HepG2 (cell line): Measurements from ENCODE around the gene NYNRIN. TPM values are rescaled to one million over a fixed set of nuclear protein-coding genes. Genes with fewer than 3 reads are reported as not detected.

Experiments used
- BHLHE40 ChIP-seq: IDR thresholded peaks from 2 replicates; pipeline ENCODE4 v1.6.1; 2011; ENCODE audit warnings: low read length, improper control_type of control experiment
- CBX2 ChIP-seq, 2 experiments: fragments of 200-600 bp in 1 of 2; sonication (generic); formaldehyde crosslinking in 1 of 2; IDR thresholded peaks; 2 replicates each; pipeline versions ENCODE4 v1.7.0 to v1.8.1; 2018 to 2022; ENCODE audit warnings: low read depth in 2 of 2, low read length in 1 of 2, mild to moderate bottlenecking in 1 of 2, missing genetic modification reagents in 1 of 2
- HNRNPK ChIP-seq: fragments of 200-400 bp; formaldehyde crosslinking; IDR thresholded peaks from 2 replicates; pipeline ENCODE4 v1.6.1; 2018; ENCODE audit warnings: low read length, low read depth, moderate library complexity, mild to moderate bottlenecking; ENCODE audit not compliant: poor library complexity, severe bottlenecking
- KDM3A ChIP-seq: IDR thresholded peaks from 2 replicates; pipeline ENCODE4 v1.6.1; 2018; ENCODE audit warnings: low read depth, missing compliant biosample characterization
- MAF1 ChIP-seq: sonication (generic); formaldehyde crosslinking; IDR thresholded peaks from 2 replicates; pipeline ENCODE4 v1.5.0; 2020; ENCODE audit warnings: missing genetic modification reagents, borderline replicate concordance
- MXD1 ChIP-seq: sonication (generic); formaldehyde crosslinking; IDR thresholded peaks from 2 replicates; pipeline ENCODE4 v1.4.0; 2020; ENCODE audit warnings: mild to moderate bottlenecking, missing genetic modification reagents
- NCOA5 ChIP-seq: sonication (generic); formaldehyde crosslinking; IDR thresholded peaks from 2 replicates; pipeline ENCODE4 v1.4.0; 2020; ENCODE audit warnings: missing genetic modification reagents
- NKX3-1 ChIP-seq: sonication (generic); formaldehyde crosslinking; IDR thresholded peaks from 2 replicates; pipeline ENCODE4 v1.5.0; 2020; ENCODE audit warnings: missing genetic modification reagents
- NR2F2 ChIP-seq: IDR thresholded peaks from 2 replicates; pipeline ENCODE4 v1.6.1; 2012; ENCODE audit warnings: low read depth, inconsistent platforms, borderline replicate concordance
- RAD21 ChIP-seq: fragments of 450-650 bp; formaldehyde crosslinking; IDR thresholded peaks from 2 replicates; pipeline ENCODE4 v1.5.0; 2020; ENCODE audit warnings: mild to moderate bottlenecking
- REL ChIP-seq: sonication (generic); formaldehyde crosslinking; conservative IDR thresholded peaks from 2 replicates; pipeline ENCODE4 v1.8.0; 2022; ENCODE audit warnings: mild to moderate bottlenecking, missing genetic modification reagents, moderate library complexity
- SRSF4 ChIP-seq: fragments of 200-400 bp; formaldehyde crosslinking; IDR thresholded peaks from one replicate; pipeline ENCODE4 v1.6.1; 2018; ENCODE audit warnings: mild to moderate bottlenecking, low read depth, low read length, moderate library complexity; ENCODE audit not compliant: poor library complexity, severe bottlenecking
- THAP8 ChIP-seq: sonication (generic); formaldehyde crosslinking; IDR thresholded peaks from 2 replicates; pipeline ENCODE4 v1.5.1; 2020; ENCODE audit warnings: missing genetic modification reagents, mild to moderate bottlenecking, borderline replicate concordance
- ZNF260 ChIP-seq: sonication (generic); formaldehyde crosslinking; IDR thresholded peaks from 2 replicates; pipeline ENCODE4 v1.4.0; 2020; ENCODE audit warnings: missing genetic modification reagents, low read depth, mild to moderate bottlenecking, borderline replicate concordance
- ZNF44 ChIP-seq: sonication (generic); formaldehyde crosslinking; IDR thresholded peaks from 2 replicates; pipeline ENCODE4 v1.5.1; 2020; ENCODE audit warnings: mild to moderate bottlenecking, missing genetic modification reagents
- ZNF468 ChIP-seq: sonication (generic); formaldehyde crosslinking; IDR thresholded peaks from 2 replicates; pipeline ENCODE4 v1.8.0; 2022; ENCODE audit warnings: mild to moderate bottlenecking, moderate library complexity, missing genetic modification reagents
- ZNF552 ChIP-seq: sonication (generic); formaldehyde crosslinking; IDR thresholded peaks from 2 replicates; pipeline ENCODE4 v1.9.0; 2022; ENCODE audit warnings: missing genetic modification reagents, mild to moderate bottlenecking, borderline replicate concordance
- ZNF777 ChIP-seq: sonication (generic); formaldehyde crosslinking; IDR thresholded peaks from 2 replicates; pipeline ENCODE4 v1.4.0; 2020; ENCODE audit warnings: missing genetic modification reagents
- ZNF850 ChIP-seq: sonication (generic); formaldehyde crosslinking; conservative IDR thresholded peaks from 2 replicates; pipeline ENCODE4 v1.9.0; 2021; ENCODE audit warnings: mild to moderate bottlenecking, missing genetic modification reagents
- ZSCAN5A ChIP-seq: sonication (generic); formaldehyde crosslinking; IDR thresholded peaks from 2 replicates; pipeline ENCODE4 v1.8.0; 2022; ENCODE audit warnings: mild to moderate bottlenecking, missing genetic modification reagents, borderline replicate concordance
- polyA plus RNA-seq, 8 experiments: library from polyadenylated mRNA; depleted of rRNA in 3 of 8; stranded (reverse) in 7 of 8; unstranded in 1 of 8; fragments of >200 nt; fragmentation: Illumina TruSeq in 4 of 8; extraction: Trizol in 4 of 8; gene quantifications; 2 replicates each; pipeline versions ENCODE4 v1.2.1 to v1.2.3, GENCODE V29; 2011 to 2016; ENCODE audit warnings: low read depth in 4 of 8, missing spikeins in 1 of 8, mixed read lengths in 1 of 8; ENCODE audit not compliant: insufficient read depth in 1 of 8
- total RNA-seq, 5 experiments: library from RNA; depleted of rRNA; stranded (reverse); fragments of >200 nt; fragmentation: Illumina TruSeq; extraction: Trizol; gene quantifications; 2 replicates each; pipeline ENCODE4 v1.2.3, GENCODE V29; 2016; ENCODE audit warnings: low read depth in 1 of 5
- TF ChIP-seq, protein P1 (sequence below): sonication (generic); formaldehyde crosslinking; IDR thresholded peaks from 2 replicates; pipeline ENCODE4 v1.5.1; 2020; ENCODE audit warnings: mild to moderate bottlenecking, missing genetic modification reagents, moderate library complexity
- TF ChIP-seq, protein P2 (sequence below): sonication (generic); formaldehyde crosslinking; IDR thresholded peaks from 2 replicates; pipeline ENCODE4 v1.5.1; 2020; ENCODE audit warnings: missing genetic modification reagents, mild to moderate bottlenecking, borderline replicate concordance
- TF ChIP-seq, protein P3 (sequence below): sonication (generic); formaldehyde crosslinking; IDR thresholded peaks from 2 replicates; pipeline ENCODE4 v1.8.1; 2023; ENCODE audit warnings: mild to moderate bottlenecking, inconsistent platforms, moderate library complexity, missing genetic modification reagents, borderline replicate concordance

The NYNRIN gene
- total and polyA plus RNA-seq, 2 of the 13 experiments (the other 11 are each of a cell fraction or from before 2014, with no cell fraction given), result 0.63 to 1.1 TPM

DNA sequence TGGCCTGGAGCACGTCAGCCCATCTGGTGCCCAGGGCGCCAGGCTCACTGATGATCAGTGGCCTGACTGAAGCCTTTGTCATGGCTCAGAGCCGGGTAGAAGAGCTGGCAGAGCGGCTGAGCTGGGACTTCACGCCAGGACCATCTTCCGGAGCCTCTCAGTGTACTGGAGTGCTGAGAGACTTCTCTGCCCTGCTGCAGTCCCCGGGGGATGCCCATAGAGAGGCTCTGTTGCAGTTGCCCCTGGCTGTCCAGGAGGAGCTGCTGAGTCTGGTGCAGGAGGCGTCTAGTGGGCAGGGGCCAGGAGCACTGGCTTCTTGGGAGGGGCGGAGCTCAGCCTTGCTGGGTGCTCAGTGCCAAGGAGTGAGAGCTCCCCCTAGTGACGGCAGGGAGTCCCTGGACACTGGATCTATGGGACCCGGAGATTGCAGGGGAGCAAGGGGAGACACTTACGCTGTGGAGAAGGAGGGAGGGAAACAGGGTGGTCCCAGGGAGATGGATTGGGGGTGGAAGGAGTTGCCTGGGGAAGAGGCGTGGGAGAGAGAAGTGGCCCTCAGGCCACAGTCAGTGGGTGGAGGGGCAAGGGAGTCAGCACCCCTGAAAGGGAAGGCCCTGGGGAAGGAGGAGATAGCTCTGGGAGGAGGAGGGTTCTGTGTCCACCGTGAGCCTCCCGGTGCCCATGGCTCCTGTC, 32.9 kb downstream of the NYNRIN start (continued):
- TF ChIP-seq THAP8 (CRISPR knock-in tag) (no peak), HNRNPK (no peak), NCOA5 (CRISPR knock-in tag) (no peak), ZNF850 (CRISPR knock-in tag) (no peak), MAF1 (CRISPR knock-in tag) (no peak), CBX2 (IDR thresholded peaks at IDR 0.05; ENCODE audit: low read depth, low read length) (no peak), CBX2 (CRISPR knock-in tag; IDR thresholded peaks at IDR 0.05; ENCODE audit: low read depth) (no peak), ZSCAN5A (CRISPR knock-in tag) (no peak), ZNF552 (CRISPR knock-in tag) (no peak), MXD1 (no peak), BHLHE40 (0 out of 2 replicates have a peak, but pooled peaks have one; percentile 40), NKX3-1 (no peak), ZNF44 (peak; percentile 54; the same call in 1 of the 2 replicates), ZNF260 (no peak), KDM3A (peak; percentile 100), NR2F2 (no peak), REL (CRISPR knock-in tag) (0 out of 2 replicates have a peak, but pooled peaks have one; percentile 11), RAD21 (CRISPR knock-in tag) (peak; percentile 100), ZNF777 (CRISPR knock-in tag) (peak; percentile 95), ZNF468 (CRISPR knock-in tag) (no peak), SRSF4 (no peak)
- TF ChIP-seq, protein P1, sequence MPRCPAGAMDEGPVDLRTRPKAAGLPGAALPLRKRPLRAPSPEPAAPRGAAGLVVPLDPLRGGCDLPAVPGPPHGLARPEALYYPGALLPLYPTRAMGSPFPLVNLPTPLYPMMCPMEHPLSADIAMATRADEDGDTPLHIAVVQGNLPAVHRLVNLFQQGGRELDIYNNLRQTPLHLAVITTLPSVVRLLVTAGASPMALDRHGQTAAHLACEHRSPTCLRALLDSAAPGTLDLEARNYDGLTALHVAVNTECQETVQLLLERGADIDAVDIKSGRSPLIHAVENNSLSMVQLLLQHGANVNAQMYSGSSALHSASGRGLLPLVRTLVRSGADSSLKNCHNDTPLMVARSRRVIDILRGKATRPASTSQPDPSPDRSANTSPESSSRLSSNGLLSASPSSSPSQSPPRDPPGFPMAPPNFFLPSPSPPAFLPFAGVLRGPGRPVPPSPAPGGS (CRISPR knock-in tag), result peak; percentile 12; the same call in 1 of the 2 replicates
- TF ChIP-seq, protein P2, sequence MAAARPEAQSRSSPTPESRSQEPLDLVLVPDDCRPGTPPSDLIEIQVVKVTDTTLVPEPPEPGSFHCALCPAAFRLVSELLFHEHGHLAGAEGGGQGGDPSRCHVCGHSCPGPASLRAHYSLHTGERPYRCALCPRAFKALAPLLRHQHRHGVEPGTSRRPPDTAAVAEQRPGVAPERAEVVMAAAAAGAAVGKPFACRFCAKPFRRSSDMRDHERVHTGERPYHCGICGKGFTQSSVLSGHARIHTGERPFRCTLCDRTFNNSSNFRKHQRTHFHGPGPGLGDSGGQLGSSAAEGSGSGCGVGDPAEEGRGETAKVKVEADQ (CRISPR knock-in tag), result no peak
- TF ChIP-seq, protein P3, sequence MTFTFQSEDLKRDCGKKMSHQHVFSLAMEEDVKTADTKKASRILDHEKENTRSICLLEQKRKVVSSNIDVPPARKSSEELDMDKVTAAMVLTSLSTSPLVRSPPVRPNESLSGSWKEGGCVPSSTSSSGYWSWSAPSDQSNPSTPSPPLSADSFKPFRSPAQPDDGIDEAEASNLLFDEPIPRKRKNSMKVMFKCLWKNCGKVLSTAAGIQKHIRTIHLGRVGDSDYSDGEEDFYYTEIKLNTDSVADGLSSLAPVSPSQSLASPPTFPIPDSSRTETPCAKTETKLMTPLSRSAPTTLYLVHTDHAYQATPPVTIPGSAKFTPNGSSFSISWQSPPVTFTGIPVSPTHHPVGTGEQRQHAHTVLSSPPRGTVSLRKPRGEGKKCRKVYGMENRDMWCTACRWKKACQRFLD, result no peak
